Ishikawa (cell line): ENCODE results near the gene LPP.

Experiments
- CEBPB ChIP-seq: IDR thresholded peaks from 2 replicates; pipeline ENCODE4 v1.6.1; 2012
- CREB1 ChIP-seq: IDR thresholded peaks from 2 replicates; pipeline ENCODE4 v1.6.1; 2012; ENCODE audit warnings: low read depth
- EP300 ChIP-seq: IDR thresholded peaks from 2 replicates; pipeline ENCODE4 v1.6.1; 2012; ENCODE audit warnings: borderline replicate concordance
- RAD21 ChIP-seq: IDR thresholded peaks from 2 replicates; pipeline ENCODE4 v1.6.1; 2012; ENCODE audit warnings: low read depth
- REST ChIP-seq: IDR thresholded peaks from 2 replicates; pipeline ENCODE4 v1.6.1; 2012; ENCODE audit warnings: low read depth, mild to moderate bottlenecking
- TCF12 ChIP-seq: IDR thresholded peaks from 2 replicates; pipeline ENCODE4 v1.6.1; 2012; ENCODE audit warnings: low read depth
- TEAD4 ChIP-seq: IDR thresholded peaks from 2 replicates; pipeline ENCODE4 v1.6.1; 2012
- YY1 ChIP-seq: IDR thresholded peaks from 2 replicates; pipeline ENCODE4 v1.6.1; 2012; ENCODE audit warnings: low read depth
- TF ChIP-seq, protein P1 (sequence below): IDR thresholded peaks from 2 replicates; pipeline ENCODE4 v1.6.1; 2012
- TF ChIP-seq, protein P2 (sequence below): IDR thresholded peaks from 2 replicates; pipeline ENCODE4 v1.6.1; 2012

DNA sequence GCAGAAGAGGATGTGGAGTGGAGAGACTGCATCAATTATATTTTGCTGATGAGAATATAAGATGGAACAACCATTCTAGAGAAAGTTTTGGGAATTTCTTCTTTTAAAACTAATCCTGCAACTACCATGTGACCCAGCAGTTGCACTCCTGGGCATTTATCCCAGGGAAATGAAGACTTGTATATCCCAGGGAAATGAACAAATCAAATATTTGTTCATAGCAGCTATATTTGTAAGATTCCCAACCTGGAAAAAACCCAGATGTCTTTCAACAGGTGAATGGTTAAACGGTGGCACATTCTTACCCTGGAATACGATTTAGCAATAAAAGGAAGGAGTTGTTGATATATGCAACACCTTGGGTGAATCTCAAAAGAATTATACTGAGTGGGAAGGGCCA lies 632.5 kb downstream of the LPP start:
- TF ChIP-seq TCF12 (no peak), REST (no peak), CEBPB (no peak), RAD21 (no peak), CREB1 (no peak), EP300 (no peak), YY1 (no peak), TEAD4 (no peak)
- TF ChIP-seq, protein P1, sequence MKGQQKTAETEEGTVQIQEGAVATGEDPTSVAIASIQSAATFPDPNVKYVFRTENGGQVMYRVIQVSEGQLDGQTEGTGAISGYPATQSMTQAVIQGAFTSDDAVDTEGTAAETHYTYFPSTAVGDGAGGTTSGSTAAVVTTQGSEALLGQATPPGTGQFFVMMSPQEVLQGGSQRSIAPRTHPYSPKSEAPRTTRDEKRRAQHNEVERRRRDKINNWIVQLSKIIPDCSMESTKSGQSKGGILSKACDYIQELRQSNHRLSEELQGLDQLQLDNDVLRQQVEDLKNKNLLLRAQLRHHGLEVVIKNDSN: no peak
- TF ChIP-seq, protein P2, sequence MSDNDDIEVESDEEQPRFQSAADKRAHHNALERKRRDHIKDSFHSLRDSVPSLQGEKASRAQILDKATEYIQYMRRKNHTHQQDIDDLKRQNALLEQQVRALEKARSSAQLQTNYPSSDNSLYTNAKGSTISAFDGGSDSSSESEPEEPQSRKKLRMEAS: no peak
